Measurements from ENCODE around the gene CCDC102A.

DNA sequence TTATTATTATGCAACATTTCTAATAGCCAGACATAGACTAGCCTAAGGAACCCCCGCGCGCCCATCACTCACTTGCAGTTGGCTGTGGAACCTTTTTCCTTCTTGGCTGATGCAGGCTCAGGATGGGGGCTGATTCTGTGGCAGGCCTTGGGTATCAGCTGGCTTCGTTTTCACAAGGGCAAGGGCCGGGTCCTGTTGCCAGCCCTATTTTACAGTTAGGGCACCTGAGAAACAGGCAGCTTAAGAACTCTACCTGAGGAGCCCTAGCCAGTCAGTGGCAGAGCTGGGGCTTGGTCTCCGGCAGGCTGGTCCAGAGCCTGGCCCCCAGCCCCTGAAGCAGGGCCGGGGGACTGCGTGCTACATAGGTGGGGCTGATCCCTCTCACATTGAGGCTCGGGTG lies 34.7 kb upstream of the CCDC102A start:
- TF ChIP-seq SUZ12 (IDR thresholded peaks at IDR 0.05; ENCODE audit: extremely low read depth, insufficient read depth, insufficient read length) (no peak), ZNF274 (IDR thresholded peaks at IDR 0.05; ENCODE audit: low read depth, low read length) (no peak), YY1 (IDR thresholded peaks at IDR 0.05; ENCODE audit: insufficient read depth, insufficient read length) (no peak)

All from NT2/D1 (cell line).